IMR-90 (cell line): ENCODE results near the gene RND1. TPM values are rescaled to one million over a fixed set of nuclear protein-coding genes. Genes with fewer than 3 reads are reported as not detected.

Experiments used
- ATAC-seq: fragments of 200-7000 bp; cut with Tn5 transposase; 2 replicates; pipeline ENCODE4 v1.9.1; 2020; ENCODE audit warnings: low read depth, mild to moderate bottlenecking, moderate library complexity
- BruUV-seq: library from RNA; stranded (reverse); fragments of 400-500 nt; replicated peaks from 2 replicates; lab custom pipeline; 2021; lab: Mats Ljungman, UMichigan
- CTCF ChIA-PET: fragments of 300-600 bp; formaldehyde crosslinking; extraction: SDS; loops from one replicate; lab custom pipeline; 2021; ENCODE audit warnings: antibody characterized with exemption; lab: Yijun Ruan, JAX
- POLR2A ChIA-PET: fragments of 300-600 bp; sonication (Branson Sonifier 250); formaldehyde crosslinking; loops from one replicate; lab custom pipeline; 2022; ENCODE audit warnings: antibody characterized with exemption; ENCODE audit not compliant: unreplicated experiment; lab: Charles Lee
- DNase-seq: peaks from one replicate; pipeline ENCODE4 v3.0.0; 2013
- H2AFZ ChIP-seq: replicated peaks from 2 replicates; pipeline ENCODE3; 2013; ENCODE audit warnings: low read length, mild to moderate bottlenecking; ENCODE audit not compliant: poor library complexity
- H2AK5ac ChIP-seq: 2 replicates; pipeline ENCODE4 v1.6.1; 2013; ENCODE audit warnings: low read depth, low read length, inconsistent platforms
- H2AK9ac ChIP-seq: replicated peaks from 2 replicates; pipeline ENCODE3; 2013; ENCODE audit warnings: mild to moderate bottlenecking, low read depth, low read length, moderate library complexity; ENCODE audit not compliant: poor library complexity
- H2BK120ac ChIP-seq: 2 replicates; pipeline ENCODE4 v1.6.1; 2013; ENCODE audit warnings: low read depth, low read length, inconsistent platforms
- H2BK15ac ChIP-seq: 3 replicates; pipeline ENCODE4 v1.6.1; 2013; ENCODE audit warnings: low read depth, low read length, inconsistent platforms
- H2BK20ac ChIP-seq: 2 replicates; pipeline ENCODE4 v1.6.1; 2013; ENCODE audit warnings: low read depth, mild to moderate bottlenecking, inconsistent platforms, low read length, moderate library complexity
- H2BK5ac ChIP-seq: 2 replicates; pipeline ENCODE4 v1.6.1; 2013; ENCODE audit warnings: mild to moderate bottlenecking, low read depth, low read length, inconsistent platforms; ENCODE audit not compliant: poor library complexity, severe bottlenecking
- H3K14ac ChIP-seq: replicated peaks from 2 replicates; pipeline ENCODE4 v1.6.1; 2013; ENCODE audit warnings: low read depth, low read length, inconsistent platforms
- H3K18ac ChIP-seq: 2 replicates; pipeline ENCODE4 v1.6.1; 2013; ENCODE audit warnings: low read depth, low read length, control low read depth
- H3K23ac ChIP-seq: 2 replicates; pipeline ENCODE4 v1.6.1; 2013; ENCODE audit warnings: low read depth, low read length, inconsistent platforms
- H3K27ac ChIP-seq: 2 replicates; pipeline ENCODE4 v1.5.1; 2013; ENCODE audit warnings: mild to moderate bottlenecking, control low read depth, low read length; ENCODE audit not compliant: insufficient read depth
- H3K27me3 ChIP-seq: 2 replicates; pipeline ENCODE4 v1.6.1; 2013; ENCODE audit warnings: low read length; ENCODE audit not compliant: control insufficient read depth, insufficient read depth
- H3K36me3 ChIP-seq: 2 replicates; pipeline ENCODE4 v1.6.1; 2013; ENCODE audit warnings: low read length, mixed read lengths; ENCODE audit not compliant: control insufficient read depth, insufficient read depth
- H3K4ac ChIP-seq: 2 replicates; pipeline ENCODE4 v1.6.1; 2013; ENCODE audit warnings: low read depth, low read length, inconsistent platforms
- H3K4me1 ChIP-seq: 2 replicates; pipeline ENCODE4 v1.6.1; 2013; ENCODE audit warnings: low read length, mixed read lengths; ENCODE audit not compliant: control insufficient read depth, insufficient read depth
- H3K4me2 ChIP-seq: 2 replicates; pipeline ENCODE4 v1.6.1; 2013; ENCODE audit warnings: low read depth, mild to moderate bottlenecking, control low read depth, low read length, moderate library complexity
- H3K4me3 ChIP-seq: 2 replicates; pipeline ENCODE4 v1.5.1; 2013; ENCODE audit warnings: low read depth, mild to moderate bottlenecking, control low read depth, low read length, moderate library complexity; ENCODE audit not compliant: insufficient read depth
- H3K56ac ChIP-seq: 2 replicates; pipeline ENCODE4 v1.6.1; 2013; ENCODE audit warnings: low read length, inconsistent platforms; ENCODE audit not compliant: insufficient read depth; ENCODE audit errors: extremely low read depth
- H3K79me1 ChIP-seq, 2 experiments: 2 replicates each; pipeline ENCODE4 v1.6.1; 2013; ENCODE audit warnings: low read length in 2 of 2, inconsistent platforms in 1 of 2, low read depth in 1 of 2
- H3K9ac ChIP-seq: 2 replicates; pipeline ENCODE4 v1.6.1; 2013; ENCODE audit warnings: low read depth, low read length, control low read depth
- H3K9me1 ChIP-seq: 2 replicates; pipeline ENCODE4 v1.6.1; 2013; ENCODE audit warnings: low read length, inconsistent platforms; ENCODE audit not compliant: insufficient read depth
- H3K9me3 ChIP-seq: 2 replicates; pipeline ENCODE4 v1.6.1; 2013; ENCODE audit warnings: low read length; ENCODE audit not compliant: control insufficient read depth, insufficient read depth
- H4K20me1 ChIP-seq: 2 replicates; pipeline ENCODE4 v1.6.1; 2013; ENCODE audit warnings: low read length, inconsistent platforms; ENCODE audit not compliant: insufficient read depth
- H4K5ac ChIP-seq: 2 replicates; pipeline ENCODE4 v1.6.1; 2013; ENCODE audit warnings: mild to moderate bottlenecking, low read depth, low read length, control low read depth
- H4K8ac ChIP-seq, 2 experiments: 2 replicates each; pipeline ENCODE4 v1.6.1; 2013; ENCODE audit warnings: low read depth in 2 of 2, low read length in 2 of 2, control low read depth in 1 of 2, inconsistent platforms in 1 of 2
- H4K91ac ChIP-seq: 2 replicates; pipeline ENCODE4 v1.6.1; 2013; ENCODE audit warnings: low read depth, low read length, inconsistent platforms; ENCODE audit not compliant: insufficient read depth
- CEBPB ChIP-seq: IDR thresholded peaks from 2 replicates; pipeline ENCODE4 v1.6.1; 2012; ENCODE audit warnings: low read depth, low read length, improper control_type of control experiment
- CHD1 ChIP-seq: IDR thresholded peaks from 2 replicates; pipeline ENCODE4 v1.6.1; 2012; ENCODE audit warnings: low read depth, low read length, improper control_type of control experiment
- NFE2L2 ChIP-seq: fragments of 150-350 bp; IDR thresholded peaks from 2 replicates; pipeline ENCODE4 v1.6.1; 2016; ENCODE audit warnings: low read depth, mild to moderate bottlenecking, low read length
- RCOR1 ChIP-seq: IDR thresholded peaks from 2 replicates; pipeline ENCODE4 v1.6.1; 2012; ENCODE audit warnings: mild to moderate bottlenecking, low read length, improper control_type of control experiment; ENCODE audit not compliant: insufficient replicate concordance
- WGBS, 2 experiments: methylation state at CpG; one replicate each; pipeline versions ENCODE4 v1.1.5 to v1.1.7; 2013; ENCODE audit warnings: missing lambda C conversion rate in 2 of 2; ENCODE audit not compliant: insufficient read length in 1 of 2; ENCODE audit errors: extremely low coverage in 2 of 2; 5-methylcytosine and 5-hydroxymethylcytosine counted together
- dilution Hi-C: fragments of 300-500 bp; cut with HindIII; formaldehyde crosslinking; loops from one replicate; pipeline ENCODE4 v1.14.3; 2018; ENCODE audit warnings: low sequenced_read_pairs; ENCODE audit not compliant: unreplicated experiment
- in situ Hi-C: fragments of 300-500 bp; cut with MboI; formaldehyde crosslinking; loops from 3 replicates; pipeline ENCODE4 v1.14.3; 2019; ENCODE audit warnings: low sequenced_read_pairs, inconsistent platforms, mixed read lengths
- intact Hi-C: fragments of 100-400 bp; cut with micrococcal nuclease; formaldehyde crosslinking; loops from 2 replicates; pipeline ENCODE4 v1.10.0; 2022
- polyA plus RNA-seq, 3 experiments: library from polyadenylated mRNA; depleted of rRNA; stranded (reverse); fragments of >200 nt; gene quantifications; 2 replicates each; pipeline ENCODE4 v1.2.3, GENCODE V29; 2012; ENCODE audit warnings: low replicate concordance in 1 of 3
- total RNA-seq: library from RNA; depleted of rRNA; stranded (reverse); fragments of >200 nt; gene quantifications from 2 replicates; pipeline ENCODE4 v1.2.3, GENCODE V29; 2012
- TF ChIP-seq, protein P1 (sequence below): fragments of 150-350 bp; IDR thresholded peaks from 2 replicates; pipeline ENCODE4 v1.6.1; 2017; ENCODE audit warnings: mild to moderate bottlenecking, antibody characterized with exemption, low read length, low read depth
- TF ChIP-seq, protein P2 (sequence below): conservative IDR thresholded peaks from 2 replicates; pipeline ENCODE4 v1.5.1; 2012; ENCODE audit warnings: mild to moderate bottlenecking, low read depth, low read length, improper control_type of control experiment
- TF ChIP-seq, protein P3 (sequence below): fragments of 150-350 bp; IDR thresholded peaks from 2 replicates; pipeline ENCODE4 v1.6.1; 2016; ENCODE audit warnings: low read depth, mild to moderate bottlenecking, low read length, moderate library complexity, borderline replicate concordance

Gene RND1
- total and polyA plus RNA-seq, 2 of the 4 experiments (the other 2 are of a cell fraction), result under 0.01 to 0.21 TPM

DNA sequence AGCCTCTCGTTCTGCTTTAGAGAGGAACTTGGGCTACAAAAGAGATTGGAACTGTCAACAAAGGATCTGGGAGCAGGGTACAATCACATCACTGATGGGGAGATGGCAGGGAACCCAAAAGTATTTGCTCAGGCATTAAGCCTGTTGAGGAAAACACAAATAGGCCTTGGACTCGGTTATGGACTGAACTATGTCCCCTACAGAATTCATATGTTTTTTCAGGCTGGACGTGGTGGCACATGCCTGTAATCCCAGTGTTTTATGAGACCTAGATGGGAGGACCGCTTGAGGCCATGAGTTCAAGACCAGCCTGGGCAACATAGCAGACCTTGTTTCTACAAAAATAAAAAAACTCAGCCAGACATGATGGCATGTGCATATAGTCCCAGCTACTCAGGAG, 27.6 kb downstream of the RND1 start:
- Histone ChIP-seq H3K4ac (no peak overlapping the region), H4K20me1 (no peaks in the 10 kb centered on the region), H3K9ac (no peak overlapping the region), H2BK5ac (no peak overlapping the region), H3K56ac (no peak overlapping the region), H3K36me3 (peaks cover 58% of the 10 kb centered on the region), H3K27me3 (no peaks in the 10 kb centered on the region), H3K9me3 (no peaks in the 10 kb centered on the region), H2AK5ac (no peak overlapping the region), H3K4me3 (no peak overlapping the region), H2BK20ac (no peak overlapping the region), H3K79me1 (peaks cover 0 to 3% of the 10 kb centered on the region in 2 experiments; a peak in 1 of 4 replicates), H4K8ac (no peak overlapping the region), H3K4me2 (no peak overlapping the region), H3K14ac (no peak overlapping the region), H3K27ac (no peak overlapping the region), H2AFZ (no peak overlapping the region), H3K23ac (no peak overlapping the region), H3K4me1 (no peaks in the 10 kb centered on the region), H4K5ac (no peak overlapping the region), H2AK9ac (no peak overlapping the region), H2BK15ac (no peak overlapping the region), H3K9me1 (no peaks in the 10 kb centered on the region), H2BK120ac (no peak overlapping the region), H3K18ac (no peak overlapping the region), H4K91ac (no peak overlapping the region)
- WGBS, 2 experiments, result 100% methylated on average over 1 of the region's 4 CpGs; no CpG with 5 or more reads in 1 of the 2 experiments
- in situ Hi-C loops, result no loop called here
- DNase-seq (no peak), ATAC-seq (no peak)
- dilution Hi-C loops, result no loop called here
- intact Hi-C loops, result no loop called here
- BruUV-seq, result no TSS peak
- TF ChIP-seq, protein P1, sequence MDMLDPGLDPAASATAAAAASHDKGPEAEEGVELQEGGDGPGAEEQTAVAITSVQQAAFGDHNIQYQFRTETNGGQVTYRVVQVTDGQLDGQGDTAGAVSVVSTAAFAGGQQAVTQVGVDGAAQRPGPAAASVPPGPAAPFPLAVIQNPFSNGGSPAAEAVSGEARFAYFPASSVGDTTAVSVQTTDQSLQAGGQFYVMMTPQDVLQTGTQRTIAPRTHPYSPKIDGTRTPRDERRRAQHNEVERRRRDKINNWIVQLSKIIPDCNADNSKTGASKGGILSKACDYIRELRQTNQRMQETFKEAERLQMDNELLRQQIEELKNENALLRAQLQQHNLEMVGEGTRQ, result no peak
- TF ChIP-seq, protein P2, sequence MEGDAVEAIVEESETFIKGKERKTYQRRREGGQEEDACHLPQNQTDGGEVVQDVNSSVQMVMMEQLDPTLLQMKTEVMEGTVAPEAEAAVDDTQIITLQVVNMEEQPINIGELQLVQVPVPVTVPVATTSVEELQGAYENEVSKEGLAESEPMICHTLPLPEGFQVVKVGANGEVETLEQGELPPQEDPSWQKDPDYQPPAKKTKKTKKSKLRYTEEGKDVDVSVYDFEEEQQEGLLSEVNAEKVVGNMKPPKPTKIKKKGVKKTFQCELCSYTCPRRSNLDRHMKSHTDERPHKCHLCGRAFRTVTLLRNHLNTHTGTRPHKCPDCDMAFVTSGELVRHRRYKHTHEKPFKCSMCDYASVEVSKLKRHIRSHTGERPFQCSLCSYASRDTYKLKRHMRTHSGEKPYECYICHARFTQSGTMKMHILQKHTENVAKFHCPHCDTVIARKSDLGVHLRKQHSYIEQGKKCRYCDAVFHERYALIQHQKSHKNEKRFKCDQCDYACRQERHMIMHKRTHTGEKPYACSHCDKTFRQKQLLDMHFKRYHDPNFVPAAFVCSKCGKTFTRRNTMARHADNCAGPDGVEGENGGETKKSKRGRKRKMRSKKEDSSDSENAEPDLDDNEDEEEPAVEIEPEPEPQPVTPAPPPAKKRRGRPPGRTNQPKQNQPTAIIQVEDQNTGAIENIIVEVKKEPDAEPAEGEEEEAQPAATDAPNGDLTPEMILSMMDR, result no peak
- TF ChIP-seq CEBPB, result no peak
- TF ChIP-seq CHD1, result no peak
- TF ChIP-seq NFE2L2, result no peak
- no peak for TF ChIP-seq RCOR1
- TF ChIP-seq, protein P3, sequence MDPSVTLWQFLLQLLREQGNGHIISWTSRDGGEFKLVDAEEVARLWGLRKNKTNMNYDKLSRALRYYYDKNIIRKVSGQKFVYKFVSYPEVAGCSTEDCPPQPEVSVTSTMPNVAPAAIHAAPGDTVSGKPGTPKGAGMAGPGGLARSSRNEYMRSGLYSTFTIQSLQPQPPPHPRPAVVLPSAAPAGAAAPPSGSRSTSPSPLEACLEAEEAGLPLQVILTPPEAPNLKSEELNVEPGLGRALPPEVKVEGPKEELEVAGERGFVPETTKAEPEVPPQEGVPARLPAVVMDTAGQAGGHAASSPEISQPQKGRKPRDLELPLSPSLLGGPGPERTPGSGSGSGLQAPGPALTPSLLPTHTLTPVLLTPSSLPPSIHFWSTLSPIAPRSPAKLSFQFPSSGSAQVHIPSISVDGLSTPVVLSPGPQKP, result no peak
- ChIA-PET CTCF (no interaction called here), POLR2A (no interaction called here)
